ENCODE results near the gene WNT8B.

DNA sequence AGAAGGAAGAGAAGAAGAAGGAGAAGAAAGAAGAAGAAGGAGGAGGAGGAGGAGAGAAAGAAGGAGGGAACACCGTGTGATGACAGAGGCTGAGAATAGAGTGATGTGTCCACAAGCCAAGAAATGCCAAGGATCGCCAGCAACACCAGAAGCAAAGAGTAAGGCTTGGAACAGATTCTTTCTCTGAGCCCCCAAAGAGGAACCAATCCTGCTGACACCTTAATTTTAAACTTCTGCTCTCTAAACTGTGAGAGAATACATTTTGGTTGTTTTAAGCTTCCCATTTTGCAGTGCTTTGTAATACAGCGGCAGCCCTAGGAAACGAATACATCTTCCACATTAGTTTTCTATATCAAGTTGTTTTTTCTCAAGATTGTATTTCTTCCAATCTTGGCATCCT is 13.9 kb upstream of the WNT8B start:
- TF ChIP-seq, protein P1, sequence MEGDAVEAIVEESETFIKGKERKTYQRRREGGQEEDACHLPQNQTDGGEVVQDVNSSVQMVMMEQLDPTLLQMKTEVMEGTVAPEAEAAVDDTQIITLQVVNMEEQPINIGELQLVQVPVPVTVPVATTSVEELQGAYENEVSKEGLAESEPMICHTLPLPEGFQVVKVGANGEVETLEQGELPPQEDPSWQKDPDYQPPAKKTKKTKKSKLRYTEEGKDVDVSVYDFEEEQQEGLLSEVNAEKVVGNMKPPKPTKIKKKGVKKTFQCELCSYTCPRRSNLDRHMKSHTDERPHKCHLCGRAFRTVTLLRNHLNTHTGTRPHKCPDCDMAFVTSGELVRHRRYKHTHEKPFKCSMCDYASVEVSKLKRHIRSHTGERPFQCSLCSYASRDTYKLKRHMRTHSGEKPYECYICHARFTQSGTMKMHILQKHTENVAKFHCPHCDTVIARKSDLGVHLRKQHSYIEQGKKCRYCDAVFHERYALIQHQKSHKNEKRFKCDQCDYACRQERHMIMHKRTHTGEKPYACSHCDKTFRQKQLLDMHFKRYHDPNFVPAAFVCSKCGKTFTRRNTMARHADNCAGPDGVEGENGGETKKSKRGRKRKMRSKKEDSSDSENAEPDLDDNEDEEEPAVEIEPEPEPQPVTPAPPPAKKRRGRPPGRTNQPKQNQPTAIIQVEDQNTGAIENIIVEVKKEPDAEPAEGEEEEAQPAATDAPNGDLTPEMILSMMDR (IDR thresholded peaks at IDR 0.05; ENCODE audit: low read length) = no peak
- TF ChIP-seq EZH2 (IDR thresholded peaks at IDR 0.05; ENCODE audit: borderline replicate concordance, low read length) = no peak
